Stimulated activated naive B cell treated with anti-CD40 and anti-IgM and Interleukin-4, amounts not matched to agents 10 μg/mL and 1 μg/mL and 100 μg/mL, for 72 hours (primary cell): ENCODE data around the gene KSR2.
"Not testable (repeated sequence)": the region's sequence is repeated elsewhere in the genome, so short reads cannot be mapped to it uniquely, and the experiment has no call there.

Experiments used
- ATAC-seq, 2 donors: fragments of 150-1000 bp; cut with Tn5 transposase; replicated peaks; 2 replicates each; pipeline ENCODE4 v1.10.0; 2021; ENCODE audit warnings: moderate library complexity in 1 of 2
- DNase-seq: peaks from one replicate; pipeline ENCODE4 v3.0.0; 2021
- H3K27ac Mint-ChIP-seq: one replicate; pipeline ENCODE4 v1.8.0; 2022; ENCODE audit warnings: mild to moderate bottlenecking, mixed read lengths
- H3K27me3 Mint-ChIP-seq, 2 donors: one replicate each; pipeline ENCODE4 v1.8.0; 2022; ENCODE audit warnings: mixed read lengths in 2 of 2
- H3K36me3 Mint-ChIP-seq, 2 donors: one replicate each; pipeline ENCODE4 v1.8.0; 2022; ENCODE audit warnings: mixed read lengths in 2 of 2, mild to moderate bottlenecking in 1 of 2
- H3K4me1 Mint-ChIP-seq, 2 donors: one replicate each; pipeline ENCODE4 v1.8.0; 2022; ENCODE audit warnings: mixed read lengths in 2 of 2, mild to moderate bottlenecking in 1 of 2
- H3K4me3 Mint-ChIP-seq, 2 donors: one replicate each; pipeline ENCODE4 v1.8.0; 2022; ENCODE audit warnings: mild to moderate bottlenecking in 2 of 2, mixed read lengths in 2 of 2, moderate library complexity in 1 of 2
- H3K9me3 Mint-ChIP-seq, 2 donors: one replicate each; pipeline ENCODE4 v1.8.0; 2022; ENCODE audit warnings: mixed read lengths in 2 of 2, mild to moderate bottlenecking in 1 of 2

The KSR2 gene

DNA sequence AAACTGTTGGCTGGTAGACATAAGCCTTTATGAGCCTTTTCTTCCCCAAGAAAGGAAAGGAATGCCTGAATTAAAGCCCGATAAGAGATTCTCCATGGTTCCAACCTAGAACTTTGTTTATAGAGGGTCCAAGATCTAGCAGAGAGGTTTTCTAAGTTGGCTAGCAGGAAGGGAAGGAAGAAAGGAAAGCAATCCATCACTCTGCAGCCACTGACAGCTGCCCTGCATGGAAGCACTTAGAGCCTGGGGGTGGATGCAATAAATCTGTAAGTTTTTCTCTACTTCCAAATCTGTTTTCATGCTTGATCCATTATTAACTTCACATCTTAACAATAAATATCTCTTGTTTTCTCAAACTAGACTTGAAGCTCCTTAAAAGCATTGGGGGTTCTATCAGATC is 224.4 kb downstream of the KSR2 start:
- DNase-seq = no peak
- H3K27me3 Mint-ChIP-seq = peaks cover 7 to 18% of the 10 kb centered on the region in 2 donors
- no peak overlapping the region for H3K27ac Mint-ChIP-seq
- no peaks in the 10 kb centered on the region for H3K4me1 Mint-ChIP-seq
- ATAC-seq = no peak
- no peak overlapping the region for H3K4me3 Mint-ChIP-seq
- peaks cover 2 to 9% of the 10 kb centered on the region in 2 donors for H3K9me3 Mint-ChIP-seq
- H3K36me3 Mint-ChIP-seq = no peaks in the 10 kb centered on the region

DNA sequence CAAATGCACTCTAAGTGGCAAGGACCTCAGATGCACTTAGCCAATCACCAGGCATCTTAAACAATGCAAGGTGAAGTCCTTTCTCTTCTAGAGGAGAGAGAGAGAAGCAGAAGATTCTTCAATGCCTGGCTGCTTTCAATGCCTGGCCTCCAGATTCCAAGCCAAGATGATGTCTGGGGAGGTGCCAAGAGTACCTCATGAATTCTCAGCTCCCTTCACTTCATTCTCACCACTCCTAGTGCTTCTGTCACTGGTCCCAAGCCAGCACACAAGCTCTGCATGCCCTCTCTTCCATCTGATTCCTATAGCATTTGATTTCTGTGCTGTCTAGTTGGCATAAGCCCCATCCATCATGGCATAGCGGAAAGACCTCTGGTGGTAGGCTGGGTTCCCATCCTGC is 225.0 kb downstream of the KSR2 start:
- Mint-ChIP-seq H3K36me3 (no peaks in the 10 kb centered on the region), H3K4me3 (no peak overlapping the region), H3K4me1 (no peaks in the 10 kb centered on the region), H3K9me3 (peaks cover 2 to 9% of the 10 kb centered on the region in 2 donors), H3K27me3 (peaks cover 7 to 18% of the 10 kb centered on the region in 2 donors), H3K27ac (no peak overlapping the region)
- ATAC-seq (no peak), DNase-seq (no peak)

GRCh38 chr12:117742721-117743120 is 226.1 kb downstream of the KSR2 start:
- Mint-ChIP-seq H3K4me1 (no peaks in the 10 kb centered on the region), H3K27me3 (peaks cover 7 to 18% of the 10 kb centered on the region in 2 donors), H3K27ac (no peak overlapping the region), H3K4me3 (no peak overlapping the region), H3K9me3 (peaks cover 2 to 9% of the 10 kb centered on the region in 2 donors), H3K36me3 (no peaks in the 10 kb centered on the region)
- ATAC-seq = no peak
- DNase-seq = no peak

GRCh38 chr12:117738233-117738632 is 230.6 kb downstream of the KSR2 start:
- peaks cover 4 to 5% of the 10 kb centered on the region in 2 donors for H3K27me3 Mint-ChIP-seq
- H3K4me3 Mint-ChIP-seq = no peak overlapping the region
- H3K36me3 Mint-ChIP-seq = no peaks in the 10 kb centered on the region
- ATAC-seq (no peak), DNase-seq (no peak)
- H3K9me3 Mint-ChIP-seq = peaks cover 0 to under 1% of the 10 kb centered on the region in 2 donors
- H3K27ac Mint-ChIP-seq = no peak overlapping the region
- no peaks in the 10 kb centered on the region for H3K4me1 Mint-ChIP-seq

GRCh38 chr12:117733549-117733805 is 235.3 kb downstream of the KSR2 start:
- no peak overlapping the region for H3K4me3 Mint-ChIP-seq
- H3K36me3 Mint-ChIP-seq = no peaks in the 10 kb centered on the region
- ATAC-seq = no peak

GRCh38 chr12:117732761-117733548 is 235.8 kb downstream of the KSR2 start:
- no peaks in the 10 kb centered on the region for H3K36me3 Mint-ChIP-seq
- DNase-seq (no peak), ATAC-seq (no peak)
- H3K27ac Mint-ChIP-seq = no peak overlapping the region
- H3K4me3 Mint-ChIP-seq = no peak overlapping the region
- H3K27me3 Mint-ChIP-seq = no peaks in the 10 kb centered on the region
- H3K9me3 Mint-ChIP-seq = peaks cover 0 to 4% of the 10 kb centered on the region in 2 donors
- H3K4me1 Mint-ChIP-seq = no peaks in the 10 kb centered on the region

More at GRCh38 chr12:117733549-117733805, 235.3 kb downstream of the KSR2 start:
- H3K4me1 Mint-ChIP-seq = no peaks in the 10 kb centered on the region
- DNase-seq = no peak
- no peaks in the 10 kb centered on the region for H3K27me3 Mint-ChIP-seq
- H3K9me3 Mint-ChIP-seq = peaks cover 0 to 4% of the 10 kb centered on the region in 2 donors
- no peak overlapping the region for H3K27ac Mint-ChIP-seq

DNA sequence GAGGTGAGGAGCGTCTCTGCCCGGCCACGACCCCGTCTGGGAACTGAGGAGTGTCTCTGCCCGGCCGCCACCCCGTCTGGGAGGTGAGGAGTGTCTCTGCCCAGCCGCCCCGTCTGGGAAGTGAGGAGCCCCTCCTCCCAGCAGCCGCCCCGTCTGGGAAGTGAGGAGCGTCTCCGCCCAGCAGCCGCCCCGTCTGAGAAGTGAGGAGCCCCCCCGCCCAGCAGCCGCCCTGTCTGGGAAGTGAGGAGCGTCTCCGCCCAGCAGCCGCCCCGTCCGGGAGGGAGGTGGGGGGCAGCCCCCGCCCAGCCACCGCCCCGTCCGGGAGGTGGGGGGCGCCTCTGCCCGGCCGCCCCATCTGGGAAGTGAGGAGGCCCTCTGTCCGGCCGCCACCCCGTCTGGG is 237.7 kb downstream of the KSR2 start:
- not testable (repeated sequence) for ATAC-seq

DNA sequence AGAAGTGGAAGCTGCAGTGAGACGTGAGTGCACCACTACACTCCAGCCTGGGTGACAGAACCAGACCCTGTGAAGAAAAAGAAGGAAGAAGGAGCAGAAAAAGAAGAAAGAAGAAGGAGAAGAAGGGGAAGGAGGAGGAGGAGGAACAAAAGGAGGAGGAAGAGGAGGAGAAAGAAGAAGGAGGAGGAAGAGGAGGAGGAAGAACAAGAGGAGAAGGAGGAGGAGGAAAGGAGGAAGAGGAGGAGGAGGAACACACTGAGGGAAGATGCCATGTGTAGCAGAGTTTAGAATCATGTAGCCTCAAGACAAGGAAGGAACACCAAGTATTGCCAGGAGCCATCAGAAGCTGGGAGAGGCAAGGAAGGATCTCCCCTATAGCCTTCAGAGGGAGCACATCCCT is 241.5 kb downstream of the KSR2 start:
- Mint-ChIP-seq H3K27me3 (no peaks in the 10 kb centered on the region), H3K9me3 (peaks cover 0 to 1% of the 10 kb centered on the region in 2 donors), H3K4me3 (no peak overlapping the region), H3K4me1 (no peaks in the 10 kb centered on the region), H3K36me3 (no peaks in the 10 kb centered on the region), H3K27ac (no peak overlapping the region)
- DNase-seq (no peak), ATAC-seq (no peak)

More for the DNA sequence above, 237.7 kb downstream of the KSR2 start:
- not testable (repeated sequence) for H3K9me3 Mint-ChIP-seq, H3K27me3 Mint-ChIP-seq, DNase-seq, H3K27ac Mint-ChIP-seq, H3K4me3 Mint-ChIP-seq, H3K36me3 Mint-ChIP-seq, H3K4me1 Mint-ChIP-seq

- no peak for ATAC-seq
- Mint-ChIP-seq H3K4me3 (no peak overlapping the region), H3K27me3 (peaks cover 0 to 5% of the 10 kb centered on the region in 2 donors), H3K27ac (no peak overlapping the region), H3K4me1 (no peaks in the 10 kb centered on the region), H3K36me3 (no peaks in the 10 kb centered on the region), H3K9me3 (no peaks in the 10 kb centered on the region)
- no peak for DNase-seq
These were observed 244.2 kb downstream of the KSR2 start for GRCh38 chr12:117724543-117724942.

DNA sequence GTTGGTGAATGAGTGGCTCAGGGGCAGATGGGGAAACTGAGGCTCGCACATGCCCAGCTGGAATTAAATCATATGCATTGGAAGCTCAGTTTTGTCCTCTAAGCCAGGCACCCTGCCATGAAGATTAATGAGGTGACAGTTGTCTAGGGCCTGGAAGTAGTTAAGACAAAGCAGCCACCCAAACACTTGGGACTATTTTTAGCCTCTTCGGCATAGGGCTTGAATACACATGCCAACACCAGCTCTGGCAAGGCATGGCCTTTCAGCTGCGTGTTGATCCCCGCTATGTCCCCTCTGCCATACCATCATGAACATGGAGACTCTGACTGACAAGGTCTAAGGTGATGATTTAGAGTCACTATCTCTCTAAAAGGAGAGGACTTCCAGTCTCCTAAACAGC is 250.2 kb downstream of the KSR2 start:
- peaks cover 0 to 5% of the 10 kb centered on the region in 2 donors for H3K27me3 Mint-ChIP-seq
- ATAC-seq (no peak), DNase-seq (no peak)
- no peaks in the 10 kb centered on the region for H3K4me1 Mint-ChIP-seq
- peaks cover 0 to 2% of the 10 kb centered on the region in 2 donors for H3K9me3 Mint-ChIP-seq
- H3K27ac Mint-ChIP-seq = no peak overlapping the region
- H3K4me3 Mint-ChIP-seq = no peak overlapping the region
- no peaks in the 10 kb centered on the region for H3K36me3 Mint-ChIP-seq

DNA sequence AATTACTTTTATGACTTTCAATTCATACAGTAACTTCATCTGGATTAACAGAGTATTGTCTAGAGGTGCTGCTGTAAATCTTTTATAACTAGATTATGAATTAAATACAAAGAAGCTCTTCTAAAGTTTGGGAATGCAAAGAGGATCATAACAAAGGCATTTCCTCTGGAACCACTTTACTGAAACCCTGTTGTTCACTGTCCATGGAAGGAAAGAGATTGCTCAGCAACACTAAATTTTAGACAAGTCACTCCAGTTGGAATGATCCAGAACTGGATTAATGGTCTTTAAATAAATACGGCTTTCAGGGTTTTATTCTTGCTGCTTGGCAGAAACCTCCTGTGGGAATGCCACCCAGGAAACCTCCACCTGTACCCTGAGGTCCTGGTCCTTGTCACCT is 250.6 kb downstream of the KSR2 start:
- Mint-ChIP-seq H3K27ac (no peak overlapping the region), H3K9me3 (peaks cover 0 to 2% of the 10 kb centered on the region in 2 donors), H3K4me3 (no peak overlapping the region), H3K36me3 (no peaks in the 10 kb centered on the region), H3K27me3 (peaks cover 0 to 5% of the 10 kb centered on the region in 2 donors), H3K4me1 (no peaks in the 10 kb centered on the region)
- DNase-seq (no peak), ATAC-seq (no peak)

GRCh38 chr12:117714203-117714602 is 254.6 kb downstream of the KSR2 start:
- H3K4me3 Mint-ChIP-seq = no peak overlapping the region
- peaks cover 0 to 4% of the 10 kb centered on the region in 2 donors for H3K9me3 Mint-ChIP-seq
- no peaks in the 10 kb centered on the region for H3K36me3 Mint-ChIP-seq
- H3K4me1 Mint-ChIP-seq = no peaks in the 10 kb centered on the region
- DNase-seq (no peak), ATAC-seq (no peak)
- H3K27ac Mint-ChIP-seq = no peak overlapping the region
- H3K27me3 Mint-ChIP-seq = no peaks in the 10 kb centered on the region

DNA sequence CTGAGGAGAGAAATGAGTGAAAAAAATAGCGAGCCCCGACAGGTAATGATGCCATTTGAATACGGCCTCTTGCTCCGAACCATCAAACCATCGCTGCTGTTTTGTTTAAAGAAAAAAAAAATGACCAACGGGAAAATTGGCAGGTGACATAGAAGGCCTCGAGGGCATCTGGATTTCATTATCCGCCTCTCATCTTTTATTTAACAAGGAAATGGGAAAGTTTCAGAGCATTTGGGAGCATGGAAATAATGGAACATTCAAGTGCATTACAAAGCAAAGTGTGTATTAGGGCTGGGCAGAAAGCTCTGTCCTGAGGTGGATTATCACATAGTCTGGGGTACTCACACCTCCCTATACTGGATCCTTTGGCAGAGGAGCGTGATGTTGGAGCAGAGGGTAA is 258.7 kb downstream of the KSR2 start:
- Mint-ChIP-seq H3K9me3 (peaks cover 0 to 2% of the 10 kb centered on the region in 2 donors), H3K36me3 (no peaks in the 10 kb centered on the region), H3K4me1 (no peaks in the 10 kb centered on the region), H3K27ac (no peak overlapping the region), H3K4me3 (no peak overlapping the region), H3K27me3 (no peaks in the 10 kb centered on the region)
- DNase-seq (no peak), ATAC-seq (no peak)

DNA sequence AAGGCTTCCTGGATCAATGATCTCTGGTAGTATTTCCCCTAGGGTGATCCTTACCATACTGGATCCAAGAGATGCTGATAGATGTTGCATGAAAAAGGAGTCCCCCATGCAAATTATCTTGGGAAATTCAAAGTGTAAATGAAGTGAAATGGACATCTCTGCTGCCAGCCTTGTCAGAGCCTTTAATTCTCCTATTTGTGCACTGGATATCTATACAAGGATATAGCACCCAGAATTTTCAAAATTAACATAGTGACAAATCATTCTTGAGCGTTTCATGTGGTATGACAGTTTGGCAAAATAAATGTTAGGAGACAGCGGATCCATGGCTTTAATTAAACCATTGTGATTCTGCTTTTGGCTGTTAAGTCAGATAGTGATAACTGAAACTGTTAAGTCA is 260.9 kb downstream of the KSR2 start:
- H3K36me3 Mint-ChIP-seq = no peaks in the 10 kb centered on the region
- no peak overlapping the region for H3K27ac Mint-ChIP-seq
- no peaks in the 10 kb centered on the region for H3K4me1 Mint-ChIP-seq
- no peak for ATAC-seq
- no peak overlapping the region for H3K4me3 Mint-ChIP-seq
- H3K9me3 Mint-ChIP-seq = peaks cover 0 to 2% of the 10 kb centered on the region in 2 donors
- no peak for DNase-seq
- H3K27me3 Mint-ChIP-seq = no peaks in the 10 kb centered on the region

DNA sequence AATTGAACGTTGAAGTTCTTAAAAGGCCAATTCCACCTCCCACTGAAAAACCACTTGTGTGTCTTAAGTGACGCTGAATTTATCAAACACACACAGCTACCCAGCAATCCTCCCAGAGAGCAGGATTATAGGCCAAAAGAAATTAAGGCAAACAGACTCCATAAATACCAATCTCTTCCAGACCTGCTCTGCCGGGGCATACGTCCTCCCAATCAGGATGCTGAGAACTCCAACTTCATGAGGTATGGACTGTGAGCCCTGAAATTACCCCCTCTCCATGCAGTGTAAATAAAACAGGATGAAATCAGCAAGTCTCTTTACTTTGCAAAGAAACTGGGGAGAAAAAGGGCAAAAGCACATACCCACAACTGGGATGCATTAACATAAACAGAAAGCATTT is 265.2 kb downstream of the KSR2 start:
- Mint-ChIP-seq H3K36me3 (no peaks in the 10 kb centered on the region), H3K27ac (no peak overlapping the region), H3K27me3 (no peaks in the 10 kb centered on the region), H3K4me1 (no peaks in the 10 kb centered on the region), H3K9me3 (peaks cover 0 to 7% of the 10 kb centered on the region in 2 donors), H3K4me3 (no peak overlapping the region)
- DNase-seq (no peak), ATAC-seq (no peak)
